Sigmoid colon (tissue), 7 donors: ENCODE results near the gene CLIC3. TPM values are rescaled to one million over a fixed set of nuclear protein-coding genes. Genes with fewer than 3 reads are reported as not detected.

Experiments used
- DNase-seq: peaks from one replicate; pipeline ENCODE4 v3.0.0-alpha.2; 2019
- H3K27ac ChIP-seq, 4 donors: fragments of 200-600 bp; sonication (generic); one replicate each; pipeline ENCODE4 v1.5.1; 2016 to 2019; ENCODE audit warnings: mild to moderate bottlenecking in 1 of 4
- H3K27me3 ChIP-seq, 3 donors: fragments of 200-600 bp; sonication (generic); one replicate each; pipeline ENCODE4 v1.5.1; 2019; ENCODE audit warnings: mild to moderate bottlenecking in 1 of 3
- H3K36me3 ChIP-seq, 4 donors: fragments of 200-600 bp; sonication (generic); one replicate each; pipeline ENCODE4 v1.5.1; 2016 to 2019
- H3K4me1 ChIP-seq, 4 donors: fragments of 200-600 bp; sonication (generic); one replicate each; pipeline ENCODE4 v1.5.1; 2017 to 2019
- H3K4me3 ChIP-seq, 4 donors: fragments of 200-600 bp; sonication (generic); one replicate each; pipeline ENCODE4 v1.5.1; 2017 to 2019; ENCODE audit warnings: mild to moderate bottlenecking in 2 of 4, moderate library complexity in 1 of 4
- H3K9me3 ChIP-seq, 4 donors: fragments of 200-600 bp in 3 of 4; sonication (generic) in 3 of 4; one replicate each; pipeline versions ENCODE4 v1.5.1 to v1.6.1; 2013 to 2019
- CTCF ChIP-seq, 4 experiments: fragments of 450-650 bp in 3 of 4; fragments of 200-600 bp in 1 of 4; IDR thresholded peaks; one replicate each; pipeline ENCODE4 v1.5.1; 2016 to 2019; ENCODE audit warnings: antibody characterized with exemption in 4 of 4, mild to moderate bottlenecking in 3 of 4, moderate library complexity in 2 of 4
- EP300 ChIP-seq, 4 donors: sonication (generic); formaldehyde crosslinking; IDR thresholded peaks; one replicate each; pipeline ENCODE4 v1.6.1; 2017; ENCODE audit warnings: antibody characterized with exemption in 4 of 4
- POLR2A ChIP-seq, 2 donors: fragments of 450-650 bp; IDR thresholded peaks; one replicate each; pipeline ENCODE4 v1.6.1; 2016; ENCODE audit warnings: antibody characterized with exemption in 2 of 2, mild to moderate bottlenecking in 2 of 2, moderate library complexity in 2 of 2
- POLR2AphosphoS5 ChIP-seq, 4 donors: sonication (generic); formaldehyde crosslinking; IDR thresholded peaks; one replicate each; pipeline ENCODE4 v1.6.1; 2017; ENCODE audit warnings: antibody characterized with exemption in 4 of 4
- WGBS, 2 donors: extraction: QIAGEN DNeasy Blood & Tissue Kit; methylation state at CpG; one replicate each; pipeline ENCODE4 v1.1.7; 2013; 5-methylcytosine and 5-hydroxymethylcytosine counted together
- intact Hi-C: fragments of 100-400 bp; cut with DNase I; formaldehyde crosslinking; loops from one replicate; pipeline ENCODE4 v1.15.1; 2023
- polyA plus RNA-seq, 3 donors: library from polyadenylated mRNA; stranded (reverse); fragments of 200-250 nt; gene quantifications; one replicate each; pipeline ENCODE4 v1.2.3, GENCODE V29; 2013
- total RNA-seq, 4 donors: library from RNA; depleted of rRNA; stranded (reverse); fragments of >200 nt; gene quantifications; one replicate each; pipeline ENCODE4 v1.1.0, GENCODE V29; 2016
- donor health status: healthy with polysubstance abuse.
- donor health status: Bipolar disorder and iron deficiency.
- donor health status: healthy.

The CLIC3 gene
- total and polyA plus RNA-seq, 7 donors = 1.4 to 4.7 TPM; not detected in 5

GRCh38 chr9:136974817-136975535 is 21.4 kb downstream of the CLIC3 start:
- intact Hi-C loops = no loop called here
- H3K27ac ChIP-seq = peak overlapping the region in 1 of 4 donors; percentile 27
- peaks cover 0 to 22% (median 6%) of the 10 kb centered on the region in 3 donors for H3K27me3 ChIP-seq
- DNase-seq = no peak
- H3K9me3 ChIP-seq = no peaks in the 10 kb centered on the region
- H3K4me1 ChIP-seq = peaks cover 0 to 15% (median 12%) of the 10 kb centered on the region in 4 donors
- 41 to 60% methylated on average over 15 of the region's 15 CpGs for WGBS, 2 donors
- no peak for TF ChIP-seq CTCF (IDR thresholded peaks at IDR 0.05)
- no peak for TF ChIP-seq POLR2A (IDR thresholded peaks at IDR 0.05)
- TF ChIP-seq POLR2AphosphoS5 (IDR thresholded peaks at IDR 0.05) = no peak
- TF ChIP-seq EP300 (IDR thresholded peaks at IDR 0.05) = no peak
- no peaks in the 10 kb centered on the region for H3K36me3 ChIP-seq
- H3K4me3 ChIP-seq = no peak overlapping the region

DNA sequence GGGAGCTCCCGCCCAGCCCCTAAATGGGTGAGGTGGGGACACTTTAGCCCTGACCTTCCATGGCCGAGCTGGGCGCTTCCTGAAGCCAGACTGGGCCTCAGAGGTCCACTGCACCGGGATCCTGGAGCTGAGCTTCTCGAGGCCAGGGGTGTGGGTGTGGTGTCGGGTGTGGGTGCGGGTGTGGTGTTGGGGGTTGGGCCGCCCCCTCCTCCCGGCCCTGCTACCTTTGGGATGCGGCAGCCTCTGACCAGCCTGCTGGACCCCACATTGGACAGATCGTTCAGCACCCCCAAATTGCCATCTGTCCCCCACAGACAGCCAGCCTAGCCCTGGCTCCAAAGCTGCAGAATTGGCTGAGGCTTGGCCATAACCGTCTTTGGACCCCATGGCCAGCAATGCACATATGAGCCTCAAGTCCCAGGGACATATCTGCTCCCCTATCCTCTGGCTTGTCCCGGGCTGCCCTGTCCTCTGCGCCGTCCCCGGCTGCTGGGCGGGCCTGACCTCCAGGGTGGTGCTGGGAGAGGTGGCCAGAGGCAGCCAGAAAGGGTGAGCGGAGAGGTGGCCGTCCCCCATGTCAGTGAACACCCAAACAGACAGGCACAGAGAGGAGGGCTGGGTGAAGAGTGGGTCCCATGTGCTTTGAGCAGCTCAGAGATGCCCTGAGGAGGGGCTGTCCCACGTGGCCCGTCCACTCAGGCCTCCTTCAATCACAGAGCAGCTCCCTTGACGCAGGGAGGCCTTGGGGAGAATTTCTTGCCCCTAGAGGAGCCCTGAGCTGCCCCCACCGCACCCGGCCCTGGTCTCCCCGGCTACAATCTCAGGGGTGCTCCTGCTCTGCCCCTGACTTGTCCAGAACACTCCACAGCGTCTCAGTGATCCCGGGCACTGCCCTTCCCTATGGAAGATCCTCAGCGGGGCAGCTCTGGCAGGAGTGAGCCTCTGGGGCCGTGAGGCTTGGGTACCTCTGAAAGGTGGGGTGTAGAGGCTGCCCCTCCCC is 22.4 kb downstream of the CLIC3 start:
- intact Hi-C loops = no loop called here
- WGBS, 2 donors = 80 to 87% methylated on average over 29 of the region's 29 CpGs
- peaks cover 0 to 15% (median 12%) of the 10 kb centered on the region in 4 donors for H3K4me1 ChIP-seq

GRCh38 chr9:136972743-136973142 is 23.6 kb downstream of the CLIC3 start:
- intact Hi-C loops = no loop called here
- WGBS, 2 donors = 54 to 70% methylated on average over 13 of the region's 13 CpGs

More for the DNA sequence above, 22.4 kb downstream of the CLIC3 start:
- TF ChIP-seq CTCF (IDR thresholded peaks at IDR 0.05) (no peak), POLR2AphosphoS5 (IDR thresholded peaks at IDR 0.05) (no peak), EP300 (IDR thresholded peaks at IDR 0.05) (no peak), POLR2A (IDR thresholded peaks at IDR 0.05) (no peak)
- H3K36me3 ChIP-seq = no peaks in the 10 kb centered on the region
- H3K9me3 ChIP-seq = no peaks in the 10 kb centered on the region
- H3K27me3 ChIP-seq = peaks cover 0 to 11% (median 7%) of the 10 kb centered on the region in 3 donors
- H3K27ac ChIP-seq = no peak overlapping the region
- no peak for DNase-seq
- H3K4me3 ChIP-seq = no peak overlapping the region

GRCh38 chr9:136972335-136972734 is 24.0 kb downstream of the CLIC3 start:
- intact Hi-C loops = no loop called here
- Histone ChIP-seq H3K4me3 (no peak overlapping the region), H3K36me3 (no peaks in the 10 kb centered on the region), H3K9me3 (no peaks in the 10 kb centered on the region), H3K27me3 (peaks cover 0 to 13% (median 0%) of the 10 kb centered on the region in 3 donors), H3K4me1 (peaks cover 0 to 3% (median 1%) of the 10 kb centered on the region in 4 donors), H3K27ac (no peak overlapping the region)
- 80 to 86% methylated on average over 11 of the region's 11 CpGs for WGBS, 2 donors
- no peak for TF ChIP-seq CTCF (IDR thresholded peaks at IDR 0.05)
- TF ChIP-seq POLR2A (IDR thresholded peaks at IDR 0.05) = no peak
- no peak for TF ChIP-seq EP300 (IDR thresholded peaks at IDR 0.05)
- TF ChIP-seq POLR2AphosphoS5 (IDR thresholded peaks at IDR 0.05) = no peak
- no peak for DNase-seq

More at GRCh38 chr9:136972743-136973142, 23.6 kb downstream of the CLIC3 start:
- no peak for TF ChIP-seq POLR2AphosphoS5 (IDR thresholded peaks at IDR 0.05)
- TF ChIP-seq CTCF (IDR thresholded peaks at IDR 0.05) = no peak
- H3K4me3 ChIP-seq = no peak overlapping the region
- no peak overlapping the region for H3K27ac ChIP-seq
- no peak for DNase-seq
- no peaks in the 10 kb centered on the region for H3K36me3 ChIP-seq
- peaks cover 0 to 13% (median 4%) of the 10 kb centered on the region in 3 donors for H3K27me3 ChIP-seq
- peaks cover 0 to 7% (median 6%) of the 10 kb centered on the region in 4 donors for H3K4me1 ChIP-seq
- H3K9me3 ChIP-seq = no peaks in the 10 kb centered on the region
